GM19452 (cell line): Measurements from ENCODE around the gene CHST3.
"Not testable (repeated sequence)": the region's sequence is repeated elsewhere in the genome, so short reads cannot be mapped to it uniquely, and the experiment has no call there.

ENCODE experiments used
- ATAC-seq: cut with Tn5 transposase; IDR thresholded peaks from one replicate; pipeline ENCODE4 v1.9.1; 2021; ENCODE audit not compliant: unreplicated experiment

Gene CHST3

DNA sequence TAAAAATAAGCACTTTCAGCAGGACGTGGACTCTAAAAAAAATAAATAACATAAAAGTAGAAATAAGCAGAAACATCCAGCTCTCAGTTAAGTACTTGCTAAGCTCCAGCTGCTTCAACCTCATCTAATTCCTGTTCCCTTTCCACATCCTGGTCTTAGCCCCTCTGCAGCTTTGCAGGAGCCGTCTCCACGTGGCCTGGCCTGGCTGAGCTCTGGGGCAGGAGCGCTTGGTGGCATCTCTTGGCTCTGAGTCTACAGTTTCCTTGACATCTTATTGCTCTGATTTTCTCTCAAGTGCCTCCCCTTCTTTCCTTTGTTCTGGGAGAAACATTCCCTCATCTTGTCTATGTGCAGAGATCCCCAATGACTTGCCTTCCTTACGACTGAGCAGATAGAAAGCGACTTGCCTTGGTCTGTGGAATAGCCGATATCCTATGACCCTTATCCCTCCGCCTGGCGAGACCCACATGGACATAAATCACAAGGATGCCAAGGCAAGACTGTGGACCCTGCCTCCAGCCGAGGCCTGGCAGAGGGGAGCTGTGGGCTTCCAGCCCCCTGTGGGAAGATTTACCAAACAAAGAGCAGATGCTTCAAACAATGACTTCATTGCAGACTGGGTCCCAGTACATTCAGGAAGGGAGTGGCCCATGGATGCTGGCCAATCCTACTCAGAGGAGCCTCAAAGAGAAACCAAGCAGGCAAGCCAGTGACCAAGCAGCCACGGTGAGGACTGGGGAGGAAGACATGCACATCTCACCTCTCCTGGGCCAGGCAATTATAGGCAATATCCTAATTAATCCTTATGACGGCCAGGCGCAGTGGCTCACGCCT is 62.3 kb downstream of the CHST3 start:
- no peak for ATAC-seq

DNA sequence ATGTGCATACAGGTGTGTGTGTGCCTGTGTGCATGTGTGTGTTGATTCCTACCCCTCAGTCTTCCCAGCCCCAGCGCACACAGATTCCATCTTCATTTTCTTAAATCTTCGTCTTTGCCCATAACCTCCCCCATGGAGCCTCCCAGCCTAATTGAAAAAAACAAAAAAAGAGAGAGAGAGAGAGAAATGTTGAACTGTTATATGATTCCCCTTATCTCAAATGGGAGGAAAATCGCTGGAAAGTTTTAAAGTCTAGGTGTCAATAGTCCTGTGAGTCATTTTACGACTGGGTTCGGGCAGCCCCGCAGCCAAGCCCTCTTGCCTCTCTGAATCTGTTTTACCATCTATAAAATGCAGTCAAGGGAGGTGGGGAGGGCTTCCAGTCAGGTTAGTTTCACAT is 63.3 kb downstream of the CHST3 start:
- ATAC-seq, result no peak

DNA sequence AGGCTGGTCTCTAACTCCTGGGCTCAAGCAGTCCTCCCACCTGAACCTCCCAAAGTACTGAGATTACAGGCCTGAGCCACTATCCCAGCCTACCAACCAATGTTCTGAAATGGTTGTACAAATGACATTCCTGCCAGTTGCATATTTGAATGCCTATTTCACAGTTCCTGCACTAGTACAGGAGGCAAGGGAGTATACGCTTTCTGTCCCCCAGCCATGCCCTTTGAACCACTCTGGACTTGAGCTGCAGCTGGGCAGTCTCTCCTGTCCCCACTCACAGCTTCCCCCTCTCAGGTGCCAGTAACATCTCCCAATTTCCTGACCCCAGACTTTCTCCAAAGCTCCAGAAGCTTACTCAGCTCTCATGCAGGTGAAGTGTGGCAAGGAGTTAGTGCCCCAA is 65.2 kb downstream of the CHST3 start:
- no peak for ATAC-seq

DNA sequence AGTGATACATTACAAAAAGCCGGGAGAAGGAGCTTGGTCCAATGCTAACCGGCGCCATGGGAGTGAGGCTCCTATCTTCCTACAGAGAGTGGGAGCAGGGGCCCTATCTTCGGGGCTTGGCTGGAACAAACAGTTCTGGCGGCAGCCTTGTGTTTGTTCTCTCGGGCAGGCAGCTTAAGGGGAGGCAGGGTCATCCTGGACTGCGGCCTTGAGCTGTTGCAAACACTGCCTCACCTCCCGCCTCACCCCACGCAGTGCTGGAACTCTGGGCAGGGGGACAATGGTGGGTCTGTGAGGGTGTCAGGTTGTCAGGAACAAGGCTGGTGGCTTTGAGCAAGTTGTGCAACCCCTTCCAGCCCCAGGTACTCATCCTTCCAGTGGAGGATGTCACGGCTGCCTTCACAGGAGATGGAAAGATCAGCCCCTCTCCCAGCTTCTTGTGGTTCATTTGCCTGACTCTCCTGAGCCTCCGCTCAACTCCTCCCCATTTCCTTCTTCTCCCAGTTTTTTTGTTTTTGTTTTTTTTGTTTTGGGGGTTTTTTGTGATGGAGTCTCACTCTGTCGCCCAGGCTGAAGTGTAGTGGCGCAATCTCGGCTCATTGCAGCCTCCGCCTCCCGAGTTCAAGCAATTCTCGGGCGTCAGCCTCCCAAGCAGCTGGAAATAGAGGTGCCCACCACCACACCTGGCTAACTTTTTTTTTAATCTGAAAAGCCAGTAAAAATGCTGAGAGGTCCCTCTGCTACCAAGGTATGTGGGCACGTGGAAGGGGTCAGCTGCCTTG is 66.8 kb downstream of the CHST3 start:
- no peak for ATAC-seq

DNA sequence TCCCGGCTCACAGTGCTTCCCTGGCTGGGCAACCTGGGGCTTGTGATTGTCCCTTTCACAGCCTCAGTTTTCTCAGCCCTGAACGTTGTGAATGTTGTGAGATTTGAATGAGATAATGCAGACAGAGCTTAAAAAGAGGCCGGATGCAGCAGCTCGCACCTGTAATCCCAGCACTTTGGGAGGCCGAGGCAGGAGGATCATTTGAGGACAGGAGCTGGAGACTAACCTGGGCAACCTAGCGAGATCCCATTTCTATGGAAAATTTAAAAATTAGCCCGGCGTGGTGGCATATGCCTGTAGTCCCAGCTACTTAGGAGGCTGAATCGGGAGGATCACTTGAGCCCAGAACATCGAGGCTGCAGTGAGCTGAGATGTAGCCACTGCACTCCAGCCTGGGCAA is 67.5 kb downstream of the CHST3 start:
- no peak for ATAC-seq

DNA sequence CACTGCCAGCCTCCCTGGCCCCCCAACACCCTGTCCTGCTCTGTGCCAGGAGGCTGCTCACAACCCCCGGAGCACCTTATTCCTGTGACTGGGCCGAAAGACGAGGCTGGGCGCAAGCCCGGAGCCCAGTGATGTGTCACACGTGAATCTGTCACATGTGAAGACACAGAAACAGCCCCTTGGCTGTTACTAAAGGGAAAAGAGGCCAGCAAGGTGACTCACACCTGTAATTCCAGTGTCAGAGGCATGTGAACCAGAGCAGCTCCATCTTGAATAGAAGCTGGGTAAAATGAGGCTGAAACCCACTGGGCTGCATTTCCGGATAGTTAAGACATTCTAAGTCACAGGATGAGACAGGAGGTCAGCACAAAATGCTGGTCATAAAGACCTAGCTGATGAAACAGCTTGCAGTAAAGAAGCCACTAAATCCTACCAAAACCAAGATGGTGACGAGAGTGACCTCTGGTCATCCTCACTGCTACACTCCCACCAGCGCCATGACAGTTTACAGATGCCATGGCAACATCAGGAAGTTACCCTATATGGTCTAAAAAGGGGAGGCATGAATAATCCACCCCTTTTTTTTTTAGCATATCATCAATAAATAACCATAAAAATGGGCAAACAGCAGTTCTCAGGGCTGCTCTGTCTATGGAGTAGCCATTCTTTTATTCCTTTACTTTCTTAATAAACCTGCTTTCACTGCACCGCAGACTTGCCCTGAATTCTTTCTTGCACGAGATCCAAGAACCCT is 68.4 kb downstream of the CHST3 start:
- not testable (repeated sequence) for ATAC-seq

DNA sequence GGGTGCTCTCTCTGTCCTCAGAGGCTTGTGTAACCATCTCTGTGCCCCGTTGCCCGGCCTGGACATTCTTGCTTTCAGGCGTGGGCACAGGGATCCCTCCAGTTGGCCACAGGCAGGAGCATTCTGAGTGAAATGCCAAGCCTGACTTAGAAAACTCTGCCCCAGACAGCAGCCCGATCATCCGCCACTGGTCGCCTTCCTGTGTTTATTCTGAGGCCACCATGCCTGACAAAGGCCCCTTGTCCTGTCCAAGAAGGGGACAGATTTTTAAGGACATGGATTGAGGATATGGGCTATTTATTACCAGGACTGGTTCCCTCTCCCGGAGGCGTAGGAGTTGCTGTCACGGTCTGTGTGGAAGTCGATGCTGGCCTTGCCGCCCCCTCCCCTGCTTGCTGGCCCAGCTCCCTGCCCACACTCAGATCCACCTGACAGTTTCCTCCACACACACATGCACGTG is 69.9 kb downstream of the CHST3 start:
- ATAC-seq, result no peak

DNA sequence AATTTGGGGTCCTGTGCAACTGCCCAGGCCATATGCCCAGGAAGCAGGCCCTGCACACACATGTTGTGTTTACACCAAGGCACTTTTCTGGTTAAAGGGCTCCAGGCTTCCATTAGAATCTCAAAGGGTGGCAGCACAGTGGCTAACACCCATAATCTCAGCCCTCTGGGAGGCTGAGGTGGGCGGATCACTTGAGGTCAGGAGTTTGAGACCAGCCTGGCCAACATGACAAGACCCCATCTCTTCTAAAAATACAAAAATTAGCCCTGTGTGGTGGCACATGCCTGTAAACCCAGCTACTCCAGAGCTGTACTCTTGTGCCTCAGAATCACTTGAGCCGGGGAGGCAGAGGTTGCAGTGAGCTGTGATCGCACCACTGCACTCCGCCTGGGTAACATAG is 70.6 kb downstream of the CHST3 start:
- ATAC-seq, result no peak

DNA sequence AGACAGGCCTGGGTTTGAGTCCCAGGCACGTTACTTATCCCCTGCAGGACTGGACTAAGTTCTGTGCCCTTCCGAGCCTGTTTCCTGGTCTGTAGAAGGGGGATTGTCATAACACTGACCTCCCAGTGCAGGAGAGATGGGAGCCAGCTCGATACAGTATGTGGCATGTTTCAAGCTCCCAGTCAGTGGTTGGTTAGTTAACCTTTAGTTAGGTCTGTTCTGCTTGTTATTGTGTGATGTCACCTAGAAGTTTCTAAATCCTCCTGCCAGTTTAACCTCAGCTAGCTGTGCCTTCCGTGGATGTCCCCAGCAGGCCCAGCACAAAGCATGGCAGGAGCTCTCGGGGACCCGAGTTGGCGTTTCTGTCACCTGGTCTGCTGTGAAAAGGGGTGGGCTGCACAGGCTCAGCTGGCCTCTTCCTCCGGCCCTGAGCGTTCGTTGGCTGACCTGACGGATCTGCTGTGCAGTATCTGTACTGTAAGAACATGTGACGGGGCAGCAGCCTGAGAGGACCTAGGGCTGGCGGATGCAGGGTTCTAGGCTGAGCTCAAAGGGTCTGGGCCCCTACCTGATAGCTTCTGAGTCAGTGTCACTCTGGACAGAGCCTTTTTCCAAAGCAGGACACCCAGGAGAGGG is 71.2 kb downstream of the CHST3 start:
- no peak for ATAC-seq

DNA sequence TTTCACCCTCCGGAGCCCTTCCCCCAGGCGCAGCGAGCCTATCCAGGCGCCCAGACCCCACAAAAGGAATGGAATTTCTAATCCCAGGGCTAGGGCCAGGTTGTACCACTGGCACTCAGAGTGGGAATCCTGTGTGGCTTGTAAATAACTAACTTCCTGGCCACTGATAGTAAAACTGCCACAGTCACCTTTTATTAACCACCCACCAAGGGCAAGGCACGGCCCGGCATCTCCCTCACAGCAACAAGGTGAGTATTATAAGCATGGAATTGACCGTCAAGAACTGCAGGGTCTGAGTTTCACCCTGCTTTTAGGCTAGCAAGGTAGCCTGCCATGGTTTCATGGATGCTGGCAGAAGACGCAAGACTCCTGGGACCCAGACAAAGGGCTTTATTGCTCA is 73.1 kb downstream of the CHST3 start:
- no peak for ATAC-seq

DNA sequence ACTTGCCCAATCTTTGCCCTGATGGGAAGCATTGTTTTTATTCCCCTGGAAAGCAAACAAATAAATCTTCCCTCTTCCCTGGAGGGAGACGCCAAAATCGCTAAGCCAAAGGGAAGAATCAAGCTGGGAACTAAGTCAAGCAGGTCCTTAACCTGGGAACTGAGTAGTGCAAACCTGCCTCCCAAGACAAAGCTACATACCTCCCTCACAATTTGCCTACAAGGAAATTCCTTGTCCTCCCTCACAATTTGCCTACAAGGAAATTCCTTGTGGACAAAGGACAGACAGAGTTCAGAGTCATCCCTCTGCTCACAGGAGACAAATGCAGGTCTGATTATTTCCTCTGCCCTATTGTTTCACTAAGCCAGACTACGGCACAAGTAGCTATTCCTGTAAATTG is 73.6 kb downstream of the CHST3 start:
- no peak for ATAC-seq

DNA sequence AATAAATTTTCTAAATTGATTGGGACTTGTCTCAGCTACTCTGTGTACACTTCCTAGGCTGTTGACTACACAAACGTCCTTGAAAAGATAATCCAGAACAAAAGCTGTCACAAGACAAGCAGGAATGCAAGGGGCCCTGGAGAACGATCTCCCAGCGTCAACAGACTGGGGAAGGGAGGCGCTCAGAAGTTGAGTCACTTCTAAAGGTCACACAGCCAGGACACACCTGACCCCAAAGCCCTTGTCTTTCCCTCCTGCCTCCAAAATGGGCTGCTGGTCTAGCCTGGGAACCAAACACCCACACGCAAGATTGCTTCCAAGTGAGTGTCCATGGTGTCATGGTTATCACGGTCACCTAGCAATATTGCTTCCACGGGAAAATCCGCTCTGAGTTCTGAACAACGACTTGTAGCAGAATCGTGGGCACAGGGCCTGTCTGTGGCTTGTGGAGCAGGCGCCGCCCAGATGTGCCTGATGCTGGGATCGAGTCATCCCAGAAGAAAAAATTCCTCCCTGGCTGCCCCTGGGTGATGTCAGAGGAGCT is 74.3 kb downstream of the CHST3 start:
- no peak for ATAC-seq

DNA sequence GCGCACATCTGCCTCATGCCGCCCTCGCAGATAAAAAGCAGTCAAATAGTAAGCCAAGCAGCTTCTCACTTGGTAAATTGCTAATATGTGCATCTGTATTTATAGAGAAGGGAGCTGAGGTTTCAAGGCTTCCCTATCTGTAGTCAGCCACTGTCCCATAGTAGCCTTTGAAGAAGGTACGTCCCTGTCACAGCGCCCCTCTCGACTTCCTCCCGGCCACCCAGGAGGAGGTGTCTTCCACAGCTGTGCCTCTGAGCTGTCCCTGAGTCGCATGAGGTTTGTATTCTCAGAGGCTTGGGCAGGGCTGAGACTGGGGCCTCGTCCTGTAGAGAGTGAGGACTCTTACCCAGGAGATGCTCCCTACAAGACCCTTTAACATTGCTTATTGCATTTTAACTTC is 75.2 kb downstream of the CHST3 start:
- no peak for ATAC-seq

DNA sequence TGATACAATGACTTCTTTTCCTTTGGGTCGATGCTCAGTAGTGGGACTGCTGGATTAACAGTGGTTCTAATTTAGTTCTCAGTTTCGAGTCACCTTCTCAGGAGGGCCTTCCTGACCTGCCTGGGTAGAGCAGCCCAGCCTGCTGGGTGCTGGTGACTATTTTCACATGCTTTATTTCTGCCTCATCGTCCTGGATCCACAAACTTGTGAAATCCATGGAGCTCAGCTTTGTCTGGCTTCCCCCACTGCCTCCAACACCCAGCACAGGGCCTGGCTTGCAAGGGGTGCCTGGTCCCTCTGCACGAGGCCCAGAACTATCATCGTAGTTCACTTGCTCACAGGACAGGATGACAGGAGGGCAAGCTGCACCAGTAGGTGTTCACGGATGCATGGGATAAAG is 77.3 kb downstream of the CHST3 start:
- no peak for ATAC-seq

DNA sequence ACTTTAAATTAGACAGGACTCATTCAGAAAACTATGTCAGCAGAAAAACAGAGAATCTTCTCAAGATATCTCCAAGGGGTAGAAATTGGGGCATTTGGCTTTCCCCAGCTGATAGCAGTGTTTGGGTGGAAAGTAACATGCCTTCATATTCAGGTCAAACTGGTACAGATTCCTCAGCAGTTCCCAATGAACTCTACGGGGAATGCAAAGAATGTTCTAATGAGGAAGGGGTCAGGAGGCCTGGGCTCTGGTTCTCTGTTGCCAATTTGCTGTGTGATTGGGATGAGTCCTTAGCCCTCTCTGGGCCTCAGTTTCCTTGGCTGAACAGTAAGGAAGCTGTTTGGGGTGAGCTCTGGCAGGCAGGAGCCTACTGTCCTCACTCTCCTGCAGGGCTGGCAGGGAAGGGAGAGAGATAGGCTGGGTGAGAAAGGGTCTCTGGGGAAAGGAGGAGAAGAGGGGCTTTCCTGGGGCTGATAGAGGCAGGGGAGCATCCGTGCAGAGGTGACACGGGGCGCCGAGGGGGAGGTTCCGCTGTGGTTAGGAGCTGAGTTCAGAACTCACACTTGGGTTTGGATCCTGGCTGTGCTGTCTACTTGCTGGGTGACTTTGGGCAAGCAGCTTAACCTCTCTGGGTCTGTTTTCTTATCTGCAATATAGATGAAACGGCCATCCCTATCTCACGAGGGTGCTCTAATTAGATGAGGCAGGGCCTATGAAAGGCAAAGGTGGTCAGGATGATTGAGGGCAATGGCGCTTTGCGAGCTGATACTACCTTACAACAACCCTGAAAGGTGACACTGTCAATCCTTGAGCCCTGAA is 79.0 kb downstream of the CHST3 start:
- ATAC-seq, result no peak

DNA sequence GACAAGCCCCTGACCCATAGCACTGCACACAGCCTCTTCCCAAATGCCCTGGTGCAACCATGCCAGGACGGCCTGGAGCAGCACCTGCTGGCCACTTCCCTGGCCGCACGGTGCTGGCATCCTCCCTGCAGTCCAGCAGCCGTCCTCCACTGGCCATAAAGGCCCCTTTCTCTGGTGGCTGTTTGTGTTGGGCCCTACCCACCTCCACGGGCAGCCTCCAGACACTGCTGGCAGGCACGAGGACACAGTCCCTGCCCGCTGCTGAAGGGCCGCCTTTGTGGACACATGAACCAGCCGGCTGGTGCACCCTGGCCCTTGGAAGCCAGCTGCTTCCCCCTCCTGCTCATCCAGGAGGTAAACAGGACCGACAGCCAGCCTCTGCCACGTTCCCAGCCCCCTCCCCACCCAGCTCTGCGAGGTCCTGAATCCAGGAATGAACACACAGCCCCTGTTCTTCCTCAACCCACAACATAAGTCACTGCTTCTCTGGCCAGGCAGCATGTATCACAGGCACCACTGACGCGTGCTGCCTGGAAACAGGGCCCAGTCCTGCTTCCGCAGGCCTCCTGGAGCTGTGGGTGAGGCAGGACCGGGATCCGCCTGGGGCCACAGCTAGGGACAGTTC is 80.3 kb downstream of the CHST3 start:
- ATAC-seq, result no peak

DNA sequence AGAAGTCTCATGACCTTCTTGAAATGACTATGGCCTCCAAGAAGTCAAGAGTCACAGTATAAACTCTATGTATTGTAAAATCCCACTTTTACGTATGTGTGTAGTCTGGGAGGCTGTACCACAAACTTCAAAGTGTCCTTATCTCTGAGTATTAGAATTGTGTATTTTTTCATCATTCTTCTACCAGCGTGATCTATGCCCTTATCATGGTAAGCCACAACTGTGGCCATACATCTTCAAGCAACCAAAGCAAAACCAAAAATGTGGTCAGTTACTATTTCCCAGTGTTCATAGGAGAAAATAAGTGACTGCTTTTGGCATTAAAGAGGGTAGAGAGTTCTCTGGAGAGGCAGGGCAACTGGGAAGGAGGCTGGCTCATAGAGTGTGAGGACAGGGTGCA is 81.4 kb downstream of the CHST3 start:
- no peak for ATAC-seq

DNA sequence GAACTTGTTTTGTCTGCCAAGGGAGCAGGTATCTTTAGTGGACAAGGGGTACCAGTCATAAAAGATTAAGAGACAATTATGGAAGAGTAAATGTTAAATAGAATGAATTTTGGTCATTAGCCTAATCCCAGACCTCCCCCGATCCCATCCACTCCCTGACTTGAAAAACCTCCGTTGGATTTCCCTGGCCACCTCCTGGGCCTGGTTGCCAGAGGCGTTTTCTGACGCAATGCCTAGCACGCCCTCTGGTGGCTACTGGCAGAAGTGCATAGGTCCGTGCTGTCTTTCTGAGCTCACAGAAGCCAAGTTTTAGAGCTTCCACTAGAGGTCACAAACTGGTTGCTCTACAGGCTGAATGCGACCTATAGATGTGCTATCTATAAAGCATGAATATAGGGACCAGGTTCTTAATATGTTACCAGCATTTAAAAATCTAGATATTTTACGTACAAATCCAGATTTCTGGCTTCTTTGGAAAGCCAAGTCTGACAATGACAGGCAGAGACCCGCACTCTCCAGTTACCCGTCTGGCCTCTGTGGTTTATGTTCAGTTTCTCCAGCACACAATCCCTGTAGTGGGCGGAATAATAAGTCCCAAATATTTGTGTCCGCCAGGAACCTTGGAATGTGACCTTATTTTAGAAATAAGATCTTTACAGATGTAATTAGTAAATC is 84.4 kb downstream of the CHST3 start:
- ATAC-seq, result no peak

DNA sequence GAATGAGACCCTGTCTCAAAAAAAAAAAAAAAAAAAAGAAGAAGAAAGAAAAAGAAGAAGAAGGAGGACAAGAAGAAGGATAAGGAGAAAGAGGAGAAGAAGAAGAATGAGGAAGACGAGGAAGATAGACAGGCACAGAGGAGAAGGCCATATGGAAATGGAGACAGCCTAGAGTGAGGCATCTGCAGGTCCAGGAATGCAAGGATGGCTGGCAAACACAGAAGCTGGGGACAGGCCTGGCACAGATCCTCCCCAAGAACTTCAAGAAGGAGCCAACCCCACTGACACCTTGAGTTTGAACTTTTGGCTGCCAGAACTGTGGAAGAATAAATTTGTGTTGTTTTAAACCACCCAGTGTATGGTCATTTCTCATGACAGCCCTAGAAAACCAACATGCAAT is 85.3 kb downstream of the CHST3 start:
- no peak for ATAC-seq
